ENCODE data around the gene SEC24D.

The SEC24D gene

GRCh38 chr4:118676128-118676527, 159.8 kb downstream of the SEC24D start:
- no peak overlapping the region for H3K4me3 ChIP-seq (ENCODE audit: low read depth, low read length)
- TF ChIP-seq CTCF (IDR thresholded peaks at IDR 0.05; ENCODE audit: low read depth, low read length) = no peak
